Measurements from ENCODE around the gene POTEJ. TPM values are rescaled to one million over a fixed set of nuclear protein-coding genes. Genes with fewer than 3 reads are reported as not detected.
"Not testable (repeated sequence)": the region's sequence is repeated elsewhere in the genome, so short reads cannot be mapped to it uniquely, and the experiment has no call there.

POTEJ gene
- total RNA-seq, 4 donors from 2014 or later, result not detected

GRCh38 chr2:130609002-130609920, 2.0 kb upstream of the POTEJ start:
- ATAC-seq; in situ Hi-C loops (cut with MboI; ENCODE audit: low sequenced_read_pairs in 4 of 4); DNase-seq; H3K36me3 ChIP-seq; H3K4me3 ChIP-seq; H3K4me1 ChIP-seq; H3K9me3 ChIP-seq; intact Hi-C loops (cut with DNase I; ENCODE audit: low total_unique reads); H3K27me3 ChIP-seq; H3K27ac ChIP-seq: not testable (repeated sequence)

DNA sequence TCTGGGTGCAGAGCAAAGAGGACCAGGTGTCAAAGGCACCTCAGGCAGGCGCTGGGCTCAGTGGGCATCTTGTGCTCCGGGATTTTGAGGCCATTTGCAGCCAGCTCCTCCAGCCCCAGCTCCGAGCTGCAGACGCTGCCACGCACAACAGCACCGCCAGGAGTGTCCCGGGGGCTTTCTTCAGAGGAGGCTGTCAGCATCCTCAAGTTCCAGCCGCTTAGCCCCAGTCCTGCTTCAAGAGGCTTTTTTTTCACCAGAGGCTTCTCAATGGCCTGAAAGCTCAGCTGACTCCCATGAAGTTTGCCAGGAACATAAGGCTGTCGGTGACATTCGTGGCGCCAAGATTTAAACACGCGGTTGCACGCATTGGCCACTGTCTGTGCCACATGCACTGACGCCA, 754 bp upstream of the POTEJ start:
- H3K9me3 ChIP-seq; in situ Hi-C loops (cut with MboI; ENCODE audit: low sequenced_read_pairs in 4 of 4); H3K4me1 ChIP-seq; H3K36me3 ChIP-seq; H3K27me3 ChIP-seq; H3K4me3 ChIP-seq; DNase-seq; intact Hi-C loops (cut with DNase I; ENCODE audit: low total_unique reads); H3K27ac ChIP-seq; ATAC-seq: not testable (repeated sequence)

DNA sequence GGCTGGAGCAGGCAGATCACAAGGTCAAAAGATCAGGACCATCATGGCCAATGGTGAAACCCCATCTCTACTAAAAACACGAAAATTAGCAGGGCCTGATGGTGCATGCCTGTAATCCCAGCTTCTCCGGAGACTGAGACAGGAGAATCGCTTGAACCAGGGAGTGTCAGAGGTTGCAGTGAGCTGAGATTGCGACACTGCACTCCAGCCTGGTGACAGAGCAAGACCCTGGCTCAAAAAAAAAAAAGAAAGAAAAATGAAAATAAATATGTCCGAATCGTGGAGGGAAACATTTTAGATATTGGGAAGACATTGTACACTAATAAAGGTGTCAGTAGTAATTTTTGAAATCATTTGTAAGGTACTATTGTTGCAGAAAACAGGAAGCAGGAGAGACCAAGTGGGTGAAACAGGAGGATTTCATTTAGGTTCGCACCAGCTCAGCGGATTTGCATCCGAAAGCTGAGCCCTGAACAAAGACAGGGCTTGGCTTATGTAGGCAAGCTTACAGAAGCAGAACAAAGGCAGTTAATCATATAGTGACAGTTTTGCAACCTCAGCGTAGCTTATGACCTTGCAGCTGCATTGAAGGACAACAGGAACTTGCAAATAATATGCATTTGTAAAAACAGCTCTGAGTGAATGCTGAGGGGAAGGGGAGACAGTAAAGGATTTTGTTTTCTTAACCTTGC, 17.7 kb downstream of the POTEJ start:
- ATAC-seq; H3K36me3 ChIP-seq; H3K27ac ChIP-seq; H3K4me3 ChIP-seq; H3K9me3 ChIP-seq; in situ Hi-C loops (cut with MboI; ENCODE audit: low sequenced_read_pairs in 4 of 4); H3K4me1 ChIP-seq; DNase-seq; intact Hi-C loops (cut with DNase I; ENCODE audit: low total_unique reads); H3K27me3 ChIP-seq: not testable (repeated sequence)

DNA sequence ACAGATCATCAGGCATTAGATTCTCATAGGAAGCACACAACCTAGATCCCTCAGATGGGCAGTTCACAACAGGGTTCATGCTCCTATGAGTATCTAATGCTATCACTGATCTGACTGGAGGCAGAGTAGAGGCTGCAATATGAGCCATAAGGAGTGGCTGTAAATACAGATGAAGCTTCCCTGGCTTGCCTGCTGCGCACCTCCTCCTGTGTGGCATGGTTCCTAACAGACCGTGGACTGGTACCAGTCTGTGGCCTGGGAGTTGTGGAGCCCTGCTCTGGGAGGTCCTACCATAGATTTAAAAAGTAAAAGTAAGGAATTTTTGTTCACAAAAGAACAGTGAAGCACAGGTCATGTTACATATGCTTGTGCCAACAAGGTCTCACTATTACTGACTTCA, 27.7 kb downstream of the POTEJ start:
- H3K27me3 ChIP-seq; intact Hi-C loops (cut with DNase I; ENCODE audit: low total_unique reads); DNase-seq; H3K9me3 ChIP-seq; ATAC-seq; H3K27ac ChIP-seq; H3K4me3 ChIP-seq; H3K4me1 ChIP-seq; in situ Hi-C loops (cut with MboI; ENCODE audit: low sequenced_read_pairs in 4 of 4); H3K36me3 ChIP-seq: not testable (repeated sequence)

DNA sequence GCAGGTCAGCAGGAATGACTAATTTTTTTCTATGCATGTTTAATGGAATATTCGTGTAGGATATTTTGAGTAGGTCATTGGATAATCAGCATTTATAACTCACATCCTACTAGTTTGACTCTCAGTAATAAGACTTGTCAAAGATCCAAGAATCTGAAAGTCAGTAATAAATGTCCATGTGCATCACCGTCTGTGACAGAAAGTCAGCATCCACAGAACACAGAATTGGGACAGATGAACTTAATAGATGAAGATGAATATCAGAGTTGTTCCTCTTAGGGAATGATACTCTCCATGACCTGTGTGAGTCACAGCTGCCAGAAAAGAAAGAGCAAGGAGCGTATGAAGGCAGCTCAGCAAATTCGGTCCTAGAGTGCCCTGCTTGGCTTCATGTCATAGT, 30.4 kb downstream of the POTEJ start:
- H3K27ac ChIP-seq; ATAC-seq; intact Hi-C loops (cut with DNase I; ENCODE audit: low total_unique reads); H3K4me3 ChIP-seq; DNase-seq; H3K9me3 ChIP-seq; H3K36me3 ChIP-seq; H3K4me1 ChIP-seq; in situ Hi-C loops (cut with MboI; ENCODE audit: low sequenced_read_pairs in 4 of 4); H3K27me3 ChIP-seq: not testable (repeated sequence)

DNA sequence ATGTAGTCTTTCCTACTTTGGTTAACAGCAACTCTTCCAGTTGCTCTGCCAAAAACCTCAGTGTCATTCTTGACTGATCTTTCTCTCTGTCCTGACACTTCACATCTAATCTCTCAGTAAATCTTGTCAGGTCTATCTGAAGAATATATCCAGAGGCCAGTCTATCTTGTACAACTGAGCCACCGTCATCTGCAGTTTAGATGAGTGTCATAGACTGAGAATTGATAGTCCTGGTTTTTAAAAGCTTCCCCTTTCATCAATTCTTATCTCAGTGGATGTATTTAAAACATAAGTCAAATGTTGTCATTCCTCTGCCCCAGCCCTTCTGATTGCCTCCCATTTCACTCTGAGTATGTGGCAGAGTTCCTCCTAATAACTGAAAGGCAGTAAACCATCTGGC, 38.0 kb downstream of the POTEJ start:
- H3K4me1 ChIP-seq; H3K36me3 ChIP-seq; H3K9me3 ChIP-seq; DNase-seq; H3K4me3 ChIP-seq; in situ Hi-C loops (cut with MboI; ENCODE audit: low sequenced_read_pairs in 4 of 4); H3K27ac ChIP-seq; H3K27me3 ChIP-seq; intact Hi-C loops (cut with DNase I; ENCODE audit: low total_unique reads); ATAC-seq: not testable (repeated sequence)

- intact Hi-C loops (cut with DNase I; ENCODE audit: low total_unique reads); H3K4me3 ChIP-seq; H3K9me3 ChIP-seq; in situ Hi-C loops (cut with MboI; ENCODE audit: low sequenced_read_pairs in 4 of 4); H3K27ac ChIP-seq; H3K36me3 ChIP-seq; ATAC-seq; H3K27me3 ChIP-seq; H3K4me1 ChIP-seq; DNase-seq: not testable (repeated sequence)
Measured at GRCh38 chr2:130664506-130664905, 53.3 kb downstream of the POTEJ start.

DNA sequence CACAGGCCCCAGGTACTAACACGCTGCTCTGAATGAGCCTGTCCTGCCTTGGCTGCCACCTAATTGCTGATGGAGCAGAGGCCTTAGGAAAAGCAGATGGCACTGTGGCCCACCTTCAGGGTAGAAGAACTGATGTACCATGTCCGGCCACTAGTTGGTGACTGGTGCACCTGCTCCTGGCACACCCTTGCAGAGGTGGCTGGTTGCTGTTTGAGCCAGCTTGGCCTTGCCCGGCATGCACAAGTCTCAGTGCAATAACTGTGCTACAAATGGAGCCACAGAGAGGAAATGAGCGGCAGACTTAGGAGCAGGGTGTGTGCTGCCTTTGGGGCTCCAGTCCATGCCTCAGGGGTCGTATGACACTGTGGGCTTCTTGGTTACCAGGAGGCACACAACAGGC, 54.4 kb downstream of the POTEJ start:
- intact Hi-C loops (cut with DNase I; ENCODE audit: low total_unique reads); H3K27ac ChIP-seq; H3K9me3 ChIP-seq; H3K4me3 ChIP-seq; ATAC-seq; H3K27me3 ChIP-seq; DNase-seq; H3K36me3 ChIP-seq; in situ Hi-C loops (cut with MboI; ENCODE audit: low sequenced_read_pairs in 4 of 4); H3K4me1 ChIP-seq: not testable (repeated sequence)

DNA sequence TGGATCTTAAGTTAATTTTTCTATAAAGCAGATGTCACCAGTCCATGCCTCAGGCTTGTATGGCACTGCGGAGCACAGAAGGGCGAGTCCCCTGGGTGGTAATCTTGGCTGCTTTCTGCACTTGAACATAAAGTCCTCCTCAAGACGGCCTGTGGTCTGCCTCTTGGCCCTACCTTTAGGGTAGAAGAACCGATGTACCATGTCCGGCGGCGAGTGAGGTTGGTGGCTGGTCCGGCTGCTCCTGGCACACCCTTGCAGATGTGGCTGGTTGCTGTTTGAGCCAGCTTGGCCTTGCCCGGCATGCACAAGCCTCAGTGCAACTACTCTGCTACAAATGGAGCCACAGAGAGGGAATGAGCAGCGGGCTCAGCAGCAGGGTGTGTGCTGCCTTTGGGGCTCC, 56.3 kb downstream of the POTEJ start:
- H3K4me1 ChIP-seq; H3K27ac ChIP-seq; intact Hi-C loops (cut with DNase I; ENCODE audit: low total_unique reads); in situ Hi-C loops (cut with MboI; ENCODE audit: low sequenced_read_pairs in 4 of 4); ATAC-seq; H3K4me3 ChIP-seq; H3K36me3 ChIP-seq; H3K9me3 ChIP-seq; DNase-seq; H3K27me3 ChIP-seq: not testable (repeated sequence)

- DNase-seq; H3K27me3 ChIP-seq; ATAC-seq; H3K4me3 ChIP-seq; intact Hi-C loops (cut with DNase I; ENCODE audit: low total_unique reads); H3K27ac ChIP-seq; H3K4me1 ChIP-seq; H3K9me3 ChIP-seq; H3K36me3 ChIP-seq; in situ Hi-C loops (cut with MboI; ENCODE audit: low sequenced_read_pairs in 4 of 4): not testable (repeated sequence)
Measured at GRCh38 chr2:130670026-130670745, 58.9 kb downstream of the POTEJ start.

DNA sequence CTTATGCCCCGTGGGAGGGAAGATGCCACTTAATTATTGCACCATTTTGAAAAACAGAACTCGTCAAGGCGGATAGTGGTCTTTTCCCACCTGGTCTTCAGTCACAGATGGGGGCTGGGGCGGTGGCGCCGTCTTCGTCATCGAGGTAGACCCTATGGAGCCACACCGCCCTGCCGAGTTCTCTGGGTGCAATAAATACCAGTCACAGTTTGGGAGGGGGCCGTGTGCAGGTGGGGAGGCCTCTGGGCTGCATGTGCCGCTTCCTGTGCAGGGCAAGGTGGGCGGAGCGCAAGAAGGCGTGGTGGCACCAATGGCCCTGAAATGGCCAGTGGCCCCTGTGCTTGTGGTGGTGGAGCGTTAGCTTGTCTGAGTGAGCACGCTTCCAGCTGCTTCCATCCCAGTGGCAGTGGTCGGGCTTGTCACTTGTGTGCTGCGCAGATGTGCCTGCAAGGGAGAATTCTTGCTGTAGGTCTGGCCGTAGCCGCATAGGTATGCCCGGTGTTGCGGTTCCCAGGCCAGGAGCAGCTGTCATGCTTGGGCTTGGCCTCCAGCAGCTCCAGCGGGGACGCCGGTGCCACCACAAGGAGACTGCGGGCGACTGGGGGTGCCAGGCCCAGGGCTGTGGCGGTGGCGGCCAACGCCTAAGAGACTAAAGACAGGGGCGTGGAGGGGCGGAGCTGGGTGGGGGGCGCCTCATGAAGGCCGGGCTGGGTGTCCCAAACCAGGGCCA, 81.0 kb downstream of the POTEJ start:
- H3K9me3 ChIP-seq; H3K27me3 ChIP-seq; H3K36me3 ChIP-seq; H3K4me3 ChIP-seq; intact Hi-C loops (cut with DNase I; ENCODE audit: low total_unique reads); ATAC-seq; H3K4me1 ChIP-seq; DNase-seq; H3K27ac ChIP-seq; in situ Hi-C loops (cut with MboI; ENCODE audit: low sequenced_read_pairs in 4 of 4): not testable (repeated sequence)

Data from gastrocnemius medialis (tissue), 4 donors.